NCI-H187 (cell line): Measurements from ENCODE around the gene TLCD3B.

Source experiments
- DNase-seq, 2 experiments: peaks; one replicate each; lab custom pipeline; 2025; lab: John Stamatoyannopoulos, UW

The TLCD3B gene

GRCh38 chr16:29988346-29989075 lies 42.6 kb downstream of the TLCD3B start:
- no peak for DNase-seq

- DNase-seq = no peak
Observed at GRCh38 chr16:29987371-29988085, 43.5 kb downstream of the TLCD3B start.

- DNase-seq = no peak
Observed at GRCh38 chr16:29986931-29987330, 44.1 kb downstream of the TLCD3B start.

- DNase-seq = no peak
Observed at GRCh38 chr16:29986231-29986630, 44.8 kb downstream of the TLCD3B start.

- DNase-seq = no peak
Observed at GRCh38 chr16:29985271-29985811, 45.7 kb downstream of the TLCD3B start.

- DNase-seq = no peak
Observed at GRCh38 chr16:29984764-29985147, 46.3 kb downstream of the TLCD3B start.

GRCh38 chr16:29984137-29984763 lies 46.8 kb downstream of the TLCD3B start:
- no peak for DNase-seq

- no peak for DNase-seq
Observed at GRCh38 chr16:29983420-29984136, 47.5 kb downstream of the TLCD3B start.

GRCh38 chr16:29982560-29983419 lies 48.3 kb downstream of the TLCD3B start:
- DNase-seq = no peak

GRCh38 chr16:29978564-29979270 lies 52.4 kb downstream of the TLCD3B start:
- DNase-seq = no peak

- no peak for DNase-seq
Observed at GRCh38 chr16:29978081-29978480, 53.0 kb downstream of the TLCD3B start.

- no peak for DNase-seq
Observed at GRCh38 chr16:29977063-29977825, 53.8 kb downstream of the TLCD3B start.

- no peak for DNase-seq
Observed at GRCh38 chr16:29975811-29976511, 55.1 kb downstream of the TLCD3B start.

- DNase-seq = no peak
Observed at GRCh38 chr16:29975134-29975538, 55.9 kb downstream of the TLCD3B start.
